ENCODE results near the gene FUT4.
"Not testable (repeated sequence)": the region's sequence is repeated elsewhere in the genome, so short reads cannot be mapped to it uniquely, and the experiment has no call there.

The FUT4 gene

GRCh38 chr11:94533696-94534630, 9.8 kb upstream of the FUT4 start:
- DNase-seq (ENCODE audit: low read depth in 2 of 2) = no peak

- no peak for DNase-seq (ENCODE audit: low read depth in 2 of 2)
Observed at GRCh38 chr11:94536386-94536785, 7.3 kb upstream of the FUT4 start.

GRCh38 chr11:94537031-94537600, 6.6 kb upstream of the FUT4 start:
- DNase-seq (ENCODE audit: low read depth in 2 of 2) = no peak

GRCh38 chr11:94539420-94539819, 4.3 kb upstream of the FUT4 start:
- no peak for DNase-seq (ENCODE audit: low read depth in 2 of 2)

- peak in 1 of 2 donors; percentile 4 for DNase-seq (ENCODE audit: low read depth in 2 of 2)
Observed at GRCh38 chr11:94544646-94545263, 1.0 kb downstream of the FUT4 start.

- no peak for DNase-seq (ENCODE audit: low read depth in 2 of 2)
Observed at GRCh38 chr11:94545264-94546161, 1.8 kb downstream of the FUT4 start.

GRCh38 chr11:94546162-94546470, 2.4 kb downstream of the FUT4 start:
- DNase-seq (ENCODE audit: low read depth in 2 of 2) = no peak

- DNase-seq (ENCODE audit: low read depth in 2 of 2) = no peak
Observed at GRCh38 chr11:94546886-94547285, 3.2 kb downstream of the FUT4 start.

GRCh38 chr11:94549146-94549545, 5.4 kb downstream of the FUT4 start:
- DNase-seq (ENCODE audit: low read depth in 2 of 2) = no peak

GRCh38 chr11:94550513-94550912, 6.8 kb downstream of the FUT4 start:
- no peak for DNase-seq (ENCODE audit: low read depth in 2 of 2)

- DNase-seq (ENCODE audit: low read depth in 2 of 2) = no peak
Observed at GRCh38 chr11:94553938-94554337, 10.2 kb downstream of the FUT4 start.

- DNase-seq (ENCODE audit: low read depth in 2 of 2) = not testable (repeated sequence)
Observed at GRCh38 chr11:94555752-94556329, 12.1 kb downstream of the FUT4 start.

GRCh38 chr11:94557421-94557820, 13.7 kb downstream of the FUT4 start:
- no peak for DNase-seq (ENCODE audit: low read depth in 2 of 2)

- DNase-seq (ENCODE audit: low read depth in 2 of 2) = no peak
Observed at GRCh38 chr11:94557992-94558391, 14.3 kb downstream of the FUT4 start.

- no peak for DNase-seq (ENCODE audit: low read depth in 2 of 2)
Observed at GRCh38 chr11:94558468-94558867, 14.7 kb downstream of the FUT4 start.

GRCh38 chr11:94558932-94559331, 15.2 kb downstream of the FUT4 start:
- no peak for DNase-seq (ENCODE audit: low read depth in 2 of 2)

GRCh38 chr11:94559361-94559760, 15.6 kb downstream of the FUT4 start:
- no peak for DNase-seq (ENCODE audit: low read depth in 2 of 2)

GRCh38 chr11:94560834-94561233, 17.1 kb downstream of the FUT4 start:
- no peak for DNase-seq (ENCODE audit: low read depth in 2 of 2)

GRCh38 chr11:94563176-94563847, 19.6 kb downstream of the FUT4 start:
- DNase-seq (ENCODE audit: low read depth in 2 of 2) = no peak

GRCh38 chr11:94563848-94564467, 20.2 kb downstream of the FUT4 start:
- no peak for DNase-seq (ENCODE audit: low read depth in 2 of 2)

All from stimulated activated CD8-positive, alpha-beta memory T cell treated with anti-CD3 and anti-CD28 coated beads, Interleukin-15, amount 100 ng/mL, for 48 hours (primary cell).